ENCODE measurements around the gene ZNF512B. TPM values are rescaled to one million over a fixed set of nuclear protein-coding genes. Genes with fewer than 3 reads are reported as not detected.

ZNF512B gene
- total and polyA plus RNA-seq, 2 experiments from 2014 or later, result 6.1 to 28.8 TPM

DNA sequence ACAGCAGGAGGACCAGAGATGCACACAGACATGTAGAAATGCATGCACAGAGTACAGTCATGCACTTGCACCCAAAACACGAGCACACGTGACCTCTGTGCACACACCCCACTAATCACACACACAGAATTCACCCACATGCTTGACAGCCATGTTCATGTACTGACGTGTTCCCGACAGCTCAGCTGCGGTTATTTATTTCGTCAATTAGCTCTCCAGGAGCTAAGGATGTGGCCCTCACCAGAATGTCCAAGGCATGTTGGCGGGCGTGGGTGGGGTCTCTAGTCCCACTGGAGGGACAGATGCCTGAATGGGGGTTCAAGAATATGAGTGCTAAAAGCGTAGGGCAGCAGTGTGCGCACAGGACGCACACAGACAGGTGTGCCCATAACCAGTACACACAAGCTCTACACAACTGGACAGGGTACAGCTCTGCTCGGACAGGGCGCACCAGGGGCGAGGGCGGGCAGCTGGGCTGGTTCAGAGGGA, 10.6 kb upstream of the ZNF512B start:
- peaks cover 11% of the 10 kb centered on the region for H3K36me3 ChIP-seq (ENCODE audit: insufficient read depth)
- peaks cover 15% of the 10 kb centered on the region for H3K27me3 ChIP-seq (ENCODE audit: insufficient read depth)
- peaks cover 18% of the 10 kb centered on the region for H3K4me1 ChIP-seq (ENCODE audit: insufficient read depth)
- TF ChIP-seq ZNF331 (CRISPR knock-in tag; IDR thresholded peaks at IDR 0.05; ENCODE audit: low read depth), result no peak
- TF ChIP-seq, protein P1, sequence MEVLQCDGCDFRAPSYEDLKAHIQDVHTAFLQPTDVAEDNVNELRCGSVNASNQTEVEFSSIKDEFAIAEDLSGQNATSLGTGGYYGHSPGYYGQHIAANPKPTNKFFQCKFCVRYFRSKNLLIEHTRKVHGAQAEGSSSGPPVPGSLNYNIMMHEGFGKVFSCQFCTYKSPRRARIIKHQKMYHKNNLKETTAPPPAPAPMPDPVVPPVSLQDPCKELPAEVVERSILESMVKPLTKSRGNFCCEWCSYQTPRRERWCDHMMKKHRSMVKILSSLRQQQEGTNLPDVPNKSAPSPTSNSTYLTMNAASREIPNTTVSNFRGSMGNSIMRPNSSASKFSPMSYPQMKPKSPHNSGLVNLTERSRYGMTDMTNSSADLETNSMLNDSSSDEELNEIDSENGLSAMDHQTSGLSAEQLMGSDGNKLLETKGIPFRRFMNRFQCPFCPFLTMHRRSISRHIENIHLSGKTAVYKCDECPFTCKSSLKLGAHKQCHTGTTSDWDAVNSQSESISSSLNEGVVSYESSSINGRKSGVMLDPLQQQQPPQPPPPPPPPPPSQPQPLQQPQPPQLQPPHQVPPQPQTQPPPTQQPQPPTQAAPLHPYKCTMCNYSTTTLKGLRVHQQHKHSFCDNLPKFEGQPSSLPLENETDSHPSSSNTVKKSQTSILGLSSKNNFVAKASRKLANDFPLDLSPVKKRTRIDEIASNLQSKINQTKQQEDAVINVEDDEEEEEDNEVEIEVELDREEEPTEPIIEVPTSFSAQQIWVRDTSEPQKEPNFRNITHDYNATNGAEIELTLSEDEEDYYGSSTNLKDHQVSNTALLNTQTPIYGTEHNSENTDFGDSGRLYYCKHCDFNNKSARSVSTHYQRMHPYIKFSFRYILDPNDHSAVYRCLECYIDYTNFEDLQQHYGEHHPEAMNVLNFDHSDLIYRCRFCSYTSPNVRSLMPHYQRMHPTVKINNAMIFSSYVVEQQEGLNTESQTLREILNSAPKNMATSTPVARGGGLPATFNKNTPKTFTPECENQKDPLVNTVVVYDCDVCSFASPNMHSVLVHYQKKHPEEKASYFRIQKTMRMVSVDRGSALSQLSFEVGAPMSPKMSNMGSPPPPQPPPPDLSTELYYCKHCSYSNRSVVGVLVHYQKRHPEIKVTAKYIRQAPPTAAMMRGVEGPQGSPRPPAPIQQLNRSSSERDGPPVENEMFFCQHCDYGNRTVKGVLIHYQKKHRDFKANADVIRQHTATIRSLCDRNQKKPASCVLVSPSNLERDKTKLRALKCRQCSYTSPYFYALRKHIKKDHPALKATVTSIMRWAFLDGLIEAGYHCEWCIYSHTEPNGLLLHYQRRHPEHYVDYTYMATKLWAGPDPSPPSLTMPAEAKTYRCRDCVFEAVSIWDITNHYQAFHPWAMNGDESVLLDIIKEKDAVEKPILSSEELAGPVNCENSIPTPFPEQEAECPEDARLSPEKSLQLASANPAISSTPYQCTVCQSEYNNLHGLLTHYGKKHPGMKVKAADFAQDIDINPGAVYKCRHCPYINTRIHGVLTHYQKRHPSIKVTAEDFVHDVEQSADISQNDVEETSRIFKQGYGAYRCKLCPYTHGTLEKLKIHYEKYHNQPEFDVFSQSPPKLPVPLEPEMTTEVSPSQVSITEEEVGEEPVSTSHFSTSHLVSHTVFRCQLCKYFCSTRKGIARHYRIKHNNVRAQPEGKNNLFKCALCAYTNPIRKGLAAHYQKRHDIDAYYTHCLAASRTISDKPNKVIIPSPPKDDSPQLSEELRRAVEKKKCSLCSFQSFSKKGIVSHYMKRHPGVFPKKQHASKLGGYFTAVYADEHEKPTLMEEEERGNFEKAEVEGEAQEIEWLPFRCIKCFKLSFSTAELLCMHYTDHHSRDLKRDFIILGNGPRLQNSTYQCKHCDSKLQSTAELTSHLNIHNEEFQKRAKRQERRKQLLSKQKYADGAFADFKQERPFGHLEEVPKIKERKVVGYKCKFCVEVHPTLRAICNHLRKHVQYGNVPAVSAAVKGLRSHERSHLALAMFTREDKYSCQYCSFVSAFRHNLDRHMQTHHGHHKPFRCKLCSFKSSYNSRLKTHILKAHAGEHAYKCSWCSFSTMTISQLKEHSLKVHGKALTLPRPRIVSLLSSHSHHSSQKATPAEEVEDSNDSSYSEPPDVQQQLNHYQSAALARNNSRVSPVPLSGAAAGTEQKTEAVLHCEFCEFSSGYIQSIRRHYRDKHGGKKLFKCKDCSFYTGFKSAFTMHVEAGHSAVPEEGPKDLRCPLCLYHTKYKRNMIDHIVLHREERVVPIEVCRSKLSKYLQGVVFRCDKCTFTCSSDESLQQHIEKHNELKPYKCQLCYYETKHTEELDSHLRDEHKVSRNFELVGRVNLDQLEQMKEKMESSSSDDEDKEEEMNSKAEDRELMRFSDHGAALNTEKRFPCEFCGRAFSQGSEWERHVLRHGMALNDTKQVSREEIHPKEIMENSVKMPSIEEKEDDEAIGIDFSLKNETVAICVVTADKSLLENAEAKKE (CRISPR knock-in tag; IDR thresholded peaks at IDR 0.05), result no peak
- TF ChIP-seq, protein P2, sequence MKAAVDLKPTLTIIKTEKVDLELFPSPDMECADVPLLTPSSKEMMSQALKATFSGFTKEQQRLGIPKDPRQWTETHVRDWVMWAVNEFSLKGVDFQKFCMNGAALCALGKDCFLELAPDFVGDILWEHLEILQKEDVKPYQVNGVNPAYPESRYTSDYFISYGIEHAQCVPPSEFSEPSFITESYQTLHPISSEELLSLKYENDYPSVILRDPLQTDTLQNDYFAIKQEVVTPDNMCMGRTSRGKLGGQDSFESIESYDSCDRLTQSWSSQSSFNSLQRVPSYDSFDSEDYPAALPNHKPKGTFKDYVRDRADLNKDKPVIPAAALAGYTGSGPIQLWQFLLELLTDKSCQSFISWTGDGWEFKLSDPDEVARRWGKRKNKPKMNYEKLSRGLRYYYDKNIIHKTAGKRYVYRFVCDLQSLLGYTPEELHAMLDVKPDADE (IDR thresholded peaks at IDR 0.05), result no peak
- TF ChIP-seq EZH2 (IDR thresholded peaks at IDR 0.05; ENCODE audit: low read depth, unreplicated experiment), result no peak
- TF ChIP-seq POLR2AphosphoS5 (IDR thresholded peaks at IDR 0.05; ENCODE audit: low read depth), result no peak
- no peak for TF ChIP-seq STAT1 (IDR thresholded peaks at IDR 0.05; ENCODE audit: unreplicated experiment)
- TF ChIP-seq NANOG (IDR thresholded peaks at IDR 0.05; ENCODE audit: borderline replicate concordance), result no peak
- no peak for TF ChIP-seq JUNB (IDR thresholded peaks at IDR 0.05; ENCODE audit: unreplicated experiment)
- Mint-ChIP-seq H3K36me3 (ENCODE audit: low read depth) (peaks cover 27% of the 10 kb centered on the region), H3K27ac (no peak overlapping the region), H3K4me1 (peaks cover 30% of the 10 kb centered on the region), H3K4me3 (peak overlapping the region; percentile 96), H3K27me3 (ENCODE audit: insufficient read depth, low read depth, poor library complexity) (peaks cover 21% of the 10 kb centered on the region), H3K9me3 (no peaks in the 10 kb centered on the region; the same call in 2 of the 3 replicates)
- DNase-seq (ENCODE audit: low spot score) (no peak), ATAC-seq (peak; percentile 6; the same call in 2 of the 3 replicates)
- peaks cover 20% of the 10 kb centered on the region for H3F3A ChIP-seq (replicated peaks; ENCODE audit: low read depth)
- peaks cover 29% of the 10 kb centered on the region for H3K79me2 ChIP-seq (replicated peaks; ENCODE audit: insufficient read depth)
- no peaks in the 10 kb centered on the region for H3K9me2 ChIP-seq (ENCODE audit: insufficient read depth)
- H4K20me1 ChIP-seq (replicated peaks; ENCODE audit: insufficient read depth), result peaks cover 13% of the 10 kb centered on the region
- peak overlapping the region; percentile 93 for H3K4me2 ChIP-seq
- peak overlapping the region; percentile 98 for H3K4me3 ChIP-seq
- no peak overlapping the region for H3K27ac ChIP-seq (ENCODE audit: low read depth)
- no peak overlapping the region for H2AFZ ChIP-seq
